Measurements from ENCODE around the gene PTGES.

The PTGES gene

GRCh38 chr9:129745200-129745599 is 7.6 kb downstream of the PTGES start:
- no peak for DNase-seq (ENCODE audit: low spot score)

- DNase-seq (ENCODE audit: low spot score): no peak
Observed at GRCh38 chr9:129740666-129741464, 12.0 kb downstream of the PTGES start.

- no peak for DNase-seq (ENCODE audit: low spot score)
Observed at GRCh38 chr9:129740174-129740573, 12.7 kb downstream of the PTGES start.

GRCh38 chr9:129739432-129739831 is 13.4 kb downstream of the PTGES start:
- DNase-seq (ENCODE audit: low spot score): no peak

- DNase-seq (ENCODE audit: low spot score): peak; percentile 82
Observed at GRCh38 chr9:129737479-129738274, 15.2 kb downstream of the PTGES start.

- no peak for DNase-seq (ENCODE audit: low spot score)
Observed at GRCh38 chr9:129736334-129736733, 16.5 kb downstream of the PTGES start.

GRCh38 chr9:129735546-129735945 is 17.3 kb downstream of the PTGES start:
- no peak for DNase-seq (ENCODE audit: low spot score)

GRCh38 chr9:129733632-129733953 is 19.2 kb downstream of the PTGES start:
- no peak for DNase-seq (ENCODE audit: low spot score)

- DNase-seq (ENCODE audit: low spot score): no peak
Observed at GRCh38 chr9:129732946-129733631, 19.8 kb downstream of the PTGES start.

- DNase-seq (ENCODE audit: low spot score): no peak
Observed at GRCh38 chr9:129732100-129732499, 20.7 kb downstream of the PTGES start.

GRCh38 chr9:129731477-129732085 is 21.3 kb downstream of the PTGES start:
- DNase-seq (ENCODE audit: low spot score): no peak

- no peak for DNase-seq (ENCODE audit: low spot score)
Observed at GRCh38 chr9:129728744-129729143, 24.1 kb downstream of the PTGES start.

- peak; percentile 56 for DNase-seq (ENCODE audit: low spot score)
Observed at GRCh38 chr9:129726322-129727160, 26.3 kb downstream of the PTGES start.

- DNase-seq (ENCODE audit: low spot score): no peak
Observed at GRCh38 chr9:129725795-129726251, 27.0 kb downstream of the PTGES start.

GRCh38 chr9:129724456-129725190 is 28.2 kb downstream of the PTGES start:
- DNase-seq (ENCODE audit: low spot score): no peak

- no peak for DNase-seq (ENCODE audit: low spot score)
Observed at GRCh38 chr9:129722913-129723312, 29.9 kb downstream of the PTGES start.

- no peak for DNase-seq (ENCODE audit: low spot score)
Observed at GRCh38 chr9:129720865-129721545, 31.8 kb downstream of the PTGES start.

- DNase-seq (ENCODE audit: low spot score): no peak
Observed at GRCh38 chr9:129720181-129720864, 32.5 kb downstream of the PTGES start.

- DNase-seq (ENCODE audit: low spot score): no peak
Observed at GRCh38 chr9:129719135-129719534, 33.7 kb downstream of the PTGES start.

All from Ammon's horn (tissue), 1 donor.